HG03439 (cell line): ENCODE data around the gene EXTL1.

Experiments
- ATAC-seq: cut with Tn5 transposase; IDR thresholded peaks from one replicate; pipeline ENCODE4 v1.9.1; 2021; ENCODE audit warnings: mild to moderate bottlenecking, moderate library complexity; ENCODE audit not compliant: unreplicated experiment

The EXTL1 gene

GRCh38 chr1:26041978-26042377 lies 20.4 kb downstream of the EXTL1 start:
- no peak for ATAC-seq

DNA sequence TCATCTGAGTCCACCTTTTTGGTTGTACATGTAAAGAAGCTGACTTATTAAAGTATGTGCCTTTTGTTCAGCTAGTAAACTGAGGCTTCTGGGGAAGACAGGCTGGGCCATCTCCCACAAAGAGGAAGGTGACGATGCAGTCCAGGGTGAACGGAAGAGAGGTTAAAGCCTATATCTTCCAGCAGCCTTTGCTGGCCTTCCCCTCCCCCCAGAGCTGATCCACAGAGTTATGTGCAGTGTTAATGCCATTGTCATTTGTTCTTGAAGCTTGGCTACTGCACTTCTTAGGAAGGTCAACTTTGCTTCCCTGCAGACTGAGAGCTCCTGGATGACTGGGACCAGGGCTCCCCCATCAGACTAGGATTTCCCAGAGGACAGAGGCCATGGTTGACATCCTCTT lies 22.2 kb downstream of the EXTL1 start:
- no peak for ATAC-seq

DNA sequence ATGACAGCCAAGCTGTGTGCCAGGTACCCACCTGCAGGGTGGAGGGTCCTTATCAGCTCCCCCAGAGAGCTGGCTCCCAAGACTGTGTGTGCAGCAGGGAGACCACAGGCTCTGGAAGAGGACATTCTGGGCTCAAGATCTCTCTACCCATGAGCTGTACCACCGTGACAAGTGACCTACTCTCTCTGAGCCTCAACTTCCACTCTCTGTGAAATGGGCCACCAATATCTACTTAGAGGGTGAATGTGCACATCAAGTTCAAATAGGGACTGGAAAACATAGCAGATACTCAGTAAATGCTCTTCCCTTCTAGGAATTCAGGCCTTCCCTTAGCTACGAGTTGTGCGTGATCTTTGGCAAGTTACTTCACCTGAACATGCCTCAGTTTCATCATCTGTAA lies 22.8 kb downstream of the EXTL1 start:
- ATAC-seq: no peak

GRCh38 chr1:26044971-26045721 lies 23.6 kb downstream of the EXTL1 start:
- no peak for ATAC-seq

DNA sequence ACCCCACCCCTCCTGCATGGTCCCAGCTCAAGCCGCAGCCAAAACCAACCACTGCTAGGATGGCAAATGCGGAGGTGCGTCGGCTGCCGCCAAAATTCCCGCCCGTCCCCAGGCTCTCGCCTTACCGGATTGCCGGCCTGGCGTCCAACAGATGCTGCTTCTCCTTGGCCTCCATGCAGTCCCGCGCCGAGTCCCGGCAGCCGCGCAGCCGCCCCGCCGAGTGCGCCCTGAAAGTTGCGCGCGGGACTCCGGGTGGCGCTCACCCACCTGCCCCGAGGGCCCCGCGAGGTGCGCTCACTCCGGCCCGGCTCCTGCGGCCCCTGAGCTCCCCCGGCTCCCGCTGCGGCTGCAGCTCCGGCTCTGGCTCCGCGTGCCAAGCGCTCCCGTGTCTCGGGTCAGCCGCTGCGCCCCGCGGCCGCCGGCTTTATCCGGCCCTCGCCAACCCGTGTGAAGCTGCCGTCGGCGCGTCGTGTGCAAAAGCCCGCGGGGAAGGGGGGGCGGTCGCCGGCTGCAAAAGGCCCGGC lies 24.2 kb downstream of the EXTL1 start, which contains the start of gene SLC30A2:
Gene SLC30A2 (minus strand): TSS at position 397 of the 524 bp plus-strand sequence. CDS start 222 bp downstream, at position 175.
- ATAC-seq: no peak

DNA sequence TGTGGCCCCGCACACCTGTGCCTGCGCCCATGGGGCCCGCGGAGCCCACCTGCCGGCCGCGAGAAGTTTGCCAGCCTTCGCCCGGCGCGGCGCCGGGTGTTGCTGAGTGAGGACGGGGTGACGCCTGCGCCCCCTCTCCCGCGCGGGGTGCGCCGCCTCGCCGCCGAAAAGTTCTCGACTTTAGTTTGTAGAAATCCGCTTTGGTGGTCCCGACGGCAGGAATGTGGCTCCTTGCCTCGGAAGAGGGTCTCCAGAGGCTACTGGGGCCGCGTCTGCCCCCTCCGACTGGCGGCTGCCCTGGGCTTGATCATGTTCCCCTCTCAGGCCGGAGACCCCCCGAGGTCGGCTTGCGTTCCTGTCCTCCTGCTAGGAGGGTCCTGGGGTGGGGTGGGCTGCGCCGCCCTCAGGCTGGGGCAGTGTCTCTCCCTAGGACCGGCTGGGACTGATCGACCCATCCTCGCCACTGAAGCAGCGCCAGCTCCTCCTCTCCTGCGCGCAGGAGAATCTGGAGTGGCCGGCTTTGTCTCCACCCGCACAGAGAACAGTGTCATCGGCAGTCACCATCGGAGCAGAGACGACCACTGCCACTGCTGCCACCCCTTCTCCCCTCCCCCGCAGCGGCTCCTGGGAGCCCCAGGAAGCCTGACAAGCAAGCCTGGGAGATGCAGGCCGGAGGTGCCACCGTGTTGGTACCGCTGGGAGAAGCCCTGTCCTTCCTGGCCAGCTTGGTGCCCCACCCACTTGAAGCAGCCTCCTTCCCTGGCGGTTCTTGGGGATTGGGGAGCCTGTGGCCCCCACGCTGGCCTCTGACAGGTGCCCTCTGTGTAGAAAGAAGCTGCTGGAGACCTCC lies 24.9 kb downstream of the EXTL1 start:
- ATAC-seq: no peak

DNA sequence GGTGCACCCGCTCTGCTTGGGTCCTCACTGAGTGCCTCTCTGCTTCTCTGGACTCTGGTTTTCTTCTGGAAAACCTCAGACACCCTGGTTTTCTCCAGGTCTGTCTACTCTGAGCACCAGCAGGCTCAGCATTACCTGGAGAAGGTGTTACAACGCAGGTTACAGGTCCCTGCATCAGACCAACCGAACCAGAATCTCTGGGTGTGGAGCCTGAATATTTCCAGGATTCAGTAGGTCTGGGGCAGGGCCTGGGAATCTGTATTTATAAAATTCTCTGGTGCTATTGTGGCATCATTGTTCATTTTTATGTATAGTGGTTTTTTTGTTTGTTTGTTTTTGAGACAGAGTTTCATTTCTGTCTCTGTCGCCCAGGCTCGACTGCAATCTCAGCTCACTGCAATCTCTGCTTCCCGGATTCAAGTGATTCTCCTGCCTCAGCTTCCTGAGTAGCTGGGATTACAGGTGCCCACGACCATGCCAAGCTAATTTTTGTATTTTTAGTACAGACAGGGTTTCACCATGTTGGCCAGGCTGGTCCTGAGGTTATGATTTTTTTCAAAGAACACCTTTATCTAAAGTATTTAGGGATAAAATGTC lies 25.8 kb downstream of the EXTL1 start:
- no peak for ATAC-seq

- no peak for ATAC-seq
Observed at GRCh38 chr1:26049531-26050247, 28.1 kb downstream of the EXTL1 start.

DNA sequence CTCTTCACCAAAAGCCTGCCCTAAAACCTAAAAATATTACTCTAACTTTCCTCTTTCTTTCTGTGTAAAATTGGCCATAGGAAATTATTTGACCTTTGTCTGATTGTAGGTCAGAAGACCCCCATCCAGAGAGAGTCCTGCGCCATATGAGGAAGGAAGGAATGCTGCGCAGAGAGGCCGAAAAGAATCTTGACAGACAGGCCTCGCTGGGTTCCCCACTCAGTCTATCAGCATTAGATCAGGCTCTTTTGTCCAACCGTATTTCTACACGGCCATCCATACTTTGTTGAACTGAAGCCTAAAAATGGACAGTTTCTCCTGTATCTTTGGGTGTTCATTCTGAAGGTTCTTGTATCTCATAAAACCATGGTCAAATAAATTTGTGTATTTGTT lies 28.7 kb downstream of the EXTL1 start:
- no peak for ATAC-seq

- no peak for ATAC-seq
Observed at GRCh38 chr1:26053718-26054560, 32.4 kb downstream of the EXTL1 start.

GRCh38 chr1:26055041-26055440 lies 33.5 kb downstream of the EXTL1 start:
- no peak for ATAC-seq

DNA sequence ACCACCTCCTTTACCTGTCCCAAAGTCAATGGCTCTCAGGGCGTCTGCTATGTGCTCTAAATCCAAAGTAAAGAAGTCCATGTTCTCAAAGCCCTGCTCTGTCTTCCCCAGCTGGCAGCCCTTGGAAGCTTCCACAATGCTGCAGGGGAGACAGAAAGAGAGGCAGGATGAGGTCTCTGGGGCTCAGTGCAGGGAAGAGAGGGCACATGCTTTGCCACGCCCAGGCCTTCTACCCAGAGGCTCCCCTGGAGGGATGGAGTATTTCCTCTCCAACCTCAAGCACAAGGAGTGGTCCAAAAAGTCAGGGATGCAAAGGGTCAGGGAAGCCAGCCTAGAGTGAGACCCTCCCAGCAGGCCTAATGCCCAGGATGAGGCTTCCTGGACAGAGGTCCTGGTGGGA lies 35.6 kb downstream of the EXTL1 start:
- no peak for ATAC-seq

DNA sequence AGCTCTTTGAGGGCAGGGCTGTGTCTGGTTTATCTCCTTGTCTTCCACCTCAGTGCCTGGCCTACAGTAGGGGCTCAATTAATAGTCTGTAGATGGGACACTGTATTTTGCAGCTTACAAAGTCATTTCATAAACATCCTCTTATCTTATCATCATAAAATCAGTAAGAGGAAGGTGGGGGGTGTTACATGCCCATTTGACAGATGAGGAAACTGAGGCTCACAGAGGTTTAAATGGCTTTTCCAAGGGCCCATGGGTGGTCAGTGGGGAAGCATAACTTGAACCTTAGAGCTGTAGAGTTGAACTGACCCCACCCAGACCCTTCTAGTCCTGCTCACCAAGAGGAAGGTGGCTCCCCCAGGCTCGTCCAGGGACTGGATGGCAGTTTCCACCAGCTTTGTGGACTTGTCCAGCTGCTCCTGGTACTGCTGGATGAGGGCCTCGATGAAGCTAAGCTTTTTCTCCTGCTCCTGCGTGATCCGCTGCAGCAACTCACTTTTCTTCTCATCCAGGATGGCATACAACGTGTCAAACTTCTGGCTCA lies 36.5 kb downstream of the EXTL1 start:
- ATAC-seq: no peak

GRCh38 chr1:26059906-26060305 lies 38.3 kb downstream of the EXTL1 start:
- no peak for ATAC-seq

DNA sequence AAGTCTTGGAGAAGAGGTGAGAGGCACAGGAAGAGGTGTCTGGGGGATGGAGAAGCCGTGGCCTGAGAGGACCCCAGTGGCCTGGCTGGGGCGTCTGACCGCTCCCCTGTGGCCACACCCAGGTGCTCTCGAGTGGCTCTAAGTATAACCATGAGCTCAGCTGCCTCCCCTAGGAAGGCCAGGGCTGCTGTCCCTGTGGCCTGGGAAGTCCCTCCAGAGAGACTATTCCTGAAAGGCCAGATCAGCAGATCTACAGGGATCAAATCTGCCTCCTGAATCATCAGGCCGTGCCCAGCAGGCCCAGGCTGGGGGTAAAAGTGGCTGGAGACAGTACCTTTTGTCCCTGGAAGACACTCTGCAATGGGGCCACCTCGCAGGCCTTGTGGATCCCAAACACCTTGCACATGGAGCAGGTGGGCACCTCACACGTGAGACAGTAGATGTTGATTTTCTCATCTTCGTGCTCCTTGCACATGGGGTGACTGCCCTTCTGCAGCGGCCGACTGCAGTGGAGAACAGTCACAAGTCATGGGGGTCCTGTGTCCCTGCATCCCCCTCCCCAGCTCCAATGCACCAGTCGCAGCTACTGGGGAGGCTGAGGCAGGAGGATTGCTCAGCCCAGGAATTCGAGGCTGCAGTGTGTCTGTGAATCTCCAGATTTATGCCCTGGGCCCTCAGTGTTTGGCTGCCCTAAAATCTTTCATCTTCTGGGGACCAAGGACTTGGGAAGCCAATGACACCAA lies 39.4 kb downstream of the EXTL1 start:
- ATAC-seq: no peak

GRCh38 chr1:26064553-26064952 lies 43.0 kb downstream of the EXTL1 start:
- no peak for ATAC-seq

GRCh38 chr1:26066160-26066559 lies 44.6 kb downstream of the EXTL1 start:
- ATAC-seq: no peak

DNA sequence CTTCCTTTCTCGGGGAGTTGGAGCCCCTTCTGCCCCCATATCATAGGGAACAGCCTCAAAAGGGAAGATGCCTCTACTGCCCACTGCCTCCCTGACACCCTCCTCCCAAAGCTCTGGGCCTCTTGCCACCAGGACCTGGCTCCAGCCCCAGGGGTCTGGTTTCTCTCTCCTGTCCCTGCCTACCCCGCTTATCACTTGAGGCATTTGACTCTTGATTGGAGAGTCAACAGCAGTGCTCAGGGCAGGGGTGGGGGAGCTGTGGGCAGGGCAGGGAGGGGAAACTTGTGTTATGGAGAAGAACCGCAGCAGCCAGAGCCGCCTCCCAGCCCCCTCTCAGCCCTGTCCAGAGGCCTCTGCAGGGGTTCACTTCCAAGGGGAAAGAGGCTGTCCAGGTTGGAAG lies 45.3 kb downstream of the EXTL1 start:
- no peak for ATAC-seq

DNA sequence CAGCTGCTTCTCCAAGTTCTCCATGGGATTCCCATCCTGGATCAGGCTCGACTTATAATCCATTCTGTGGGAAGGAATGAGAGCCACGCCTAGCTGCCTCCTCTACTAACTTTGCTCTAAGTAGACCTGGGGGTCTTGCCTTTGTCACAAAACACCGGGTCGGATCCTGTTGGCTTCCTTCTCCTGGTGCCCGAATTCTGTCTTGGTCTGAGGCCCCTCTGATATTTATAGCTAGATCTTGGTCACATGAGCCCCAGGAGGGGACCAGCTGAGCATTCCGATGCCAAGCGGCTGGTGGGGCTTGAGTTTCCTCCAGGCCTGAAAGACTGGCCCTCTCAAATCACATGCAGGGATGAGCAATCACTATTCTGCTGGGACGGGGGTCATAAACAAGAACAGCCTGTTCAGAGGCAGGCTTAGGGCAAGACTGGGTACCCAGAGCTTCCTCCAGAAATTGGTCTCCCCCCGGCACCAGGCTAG lies 45.9 kb downstream of the EXTL1 start, which contains the start of gene TRIM63:
Gene TRIM63 (minus strand): TSS at position 199 of the 480 bp plus-strand sequence. CDS start 136 bp downstream, at position 63.
- no peak for ATAC-seq
